Measurements from ENCODE around the gene TRRAP. TPM values are rescaled to one million over a fixed set of nuclear protein-coding genes. Genes with fewer than 3 reads are reported as not detected.

Gene TRRAP
- total and polyA plus RNA-seq, 5 donors from 2014 or later, result 2.9 to 66.5 (median 3.8) TPM

GRCh38 chr7:98935811-98936210 is 57.5 kb downstream of the TRRAP start:
- H3K27me3 Mint-ChIP-seq, result no peaks in the 10 kb centered on the region
- no peaks in the 10 kb centered on the region for H3K9me3 Mint-ChIP-seq
- H3K4me1 ChIP-seq (ENCODE audit: control insufficient read depth, insufficient read depth, low read length, poor library complexity, severe bottlenecking), result peaks cover 13% of the 10 kb centered on the region
- H3K27me3 ChIP-seq (ENCODE audit: control insufficient read depth, insufficient read depth, low read length), result no peaks in the 10 kb centered on the region
- H3K4me1 Mint-ChIP-seq, result peaks cover 16 to 26% (median 23%) of the 10 kb centered on the region in 4 donors
- peaks cover 86% of the 10 kb centered on the region for H3K36me3 ChIP-seq (ENCODE audit: control insufficient read depth, insufficient read depth, low read length)
- no peak overlapping the region for H3K4me3 Mint-ChIP-seq
- peak overlapping the region in 2 of 3 donors; percentile 4 to 66 for H3K27ac Mint-ChIP-seq
- H3K36me3 Mint-ChIP-seq, result peaks cover 50% of the 10 kb centered on the region
- H3K27ac ChIP-seq (ENCODE audit: insufficient read depth, low read length, poor library complexity, severe bottlenecking), result no peak overlapping the region
- ATAC-seq (ENCODE audit: low read depth in 2 of 2) (no peak), DNase-seq (no peak)
- no peaks in the 10 kb centered on the region for H3K9me3 ChIP-seq (ENCODE audit: control insufficient read depth in 2 of 2, low read length in 2 of 2)
- no peak overlapping the region for H3K4me3 ChIP-seq (ENCODE audit: low read depth, low read length)

- Histone ChIP-seq H3K27me3 (ENCODE audit: control insufficient read depth, insufficient read depth, low read length) (no peaks in the 10 kb centered on the region), H3K9me3 (ENCODE audit: control insufficient read depth in 2 of 2, low read length in 2 of 2) (no peaks in the 10 kb centered on the region), H3K27ac (ENCODE audit: insufficient read depth, low read length, poor library complexity, severe bottlenecking) (no peak overlapping the region), H3K4me3 (ENCODE audit: low read depth, low read length) (no peak overlapping the region), H3K4me1 (ENCODE audit: control insufficient read depth, insufficient read depth, low read length, poor library complexity, severe bottlenecking) (no peaks in the 10 kb centered on the region), H3K36me3 (ENCODE audit: control insufficient read depth, insufficient read depth, low read length) (peaks cover 96% of the 10 kb centered on the region)
- peaks cover 52% of the 10 kb centered on the region for H3K36me3 Mint-ChIP-seq
- no peaks in the 10 kb centered on the region for H3K9me3 Mint-ChIP-seq
- DNase-seq (no peak), ATAC-seq (ENCODE audit: low read depth in 2 of 2) (no peak)
- H3K27me3 Mint-ChIP-seq, result no peaks in the 10 kb centered on the region
- H3K27ac Mint-ChIP-seq, result no peak overlapping the region
- H3K4me1 Mint-ChIP-seq, result peaks cover 0 to 8% (median 6%) of the 10 kb centered on the region in 4 donors
- H3K4me3 Mint-ChIP-seq, result no peak overlapping the region
These were observed 65.0 kb downstream of the TRRAP start for GRCh38 chr7:98943336-98943735.

GRCh38 chr7:98944386-98944785 is 66.1 kb downstream of the TRRAP start:
- no peaks in the 10 kb centered on the region for H3K9me3 Mint-ChIP-seq
- no peak overlapping the region for H3K4me3 Mint-ChIP-seq
- no peak for DNase-seq
- Histone ChIP-seq H3K27me3 (ENCODE audit: control insufficient read depth, insufficient read depth, low read length) (no peaks in the 10 kb centered on the region), H3K36me3 (ENCODE audit: control insufficient read depth, insufficient read depth, low read length) (peaks cover 96% of the 10 kb centered on the region), H3K4me3 (ENCODE audit: low read depth, low read length) (no peak overlapping the region), H3K9me3 (ENCODE audit: control insufficient read depth in 2 of 2, low read length in 2 of 2) (no peaks in the 10 kb centered on the region), H3K4me1 (ENCODE audit: control insufficient read depth, insufficient read depth, low read length, poor library complexity, severe bottlenecking) (no peaks in the 10 kb centered on the region), H3K27ac (ENCODE audit: insufficient read depth, low read length, poor library complexity, severe bottlenecking) (no peak overlapping the region)
- peaks cover 0 to 8% (median 6%) of the 10 kb centered on the region in 4 donors for H3K4me1 Mint-ChIP-seq
- H3K27ac Mint-ChIP-seq, result no peak overlapping the region
- H3K36me3 Mint-ChIP-seq, result peaks cover 49% of the 10 kb centered on the region
- ATAC-seq (ENCODE audit: low read depth in 2 of 2), result no peak
- H3K27me3 Mint-ChIP-seq, result no peaks in the 10 kb centered on the region

GRCh38 chr7:98945852-98946251 is 67.5 kb downstream of the TRRAP start:
- ATAC-seq (ENCODE audit: low read depth in 2 of 2) (no peak), DNase-seq (no peak)
- Mint-ChIP-seq H3K4me1 (peaks cover 0 to 8% (median 6%) of the 10 kb centered on the region in 4 donors), H3K4me3 (no peak overlapping the region), H3K9me3 (no peaks in the 10 kb centered on the region), H3K27ac (peak overlapping the region in 1 of 3 donors; percentile 31), H3K36me3 (peaks cover 60% of the 10 kb centered on the region), H3K27me3 (no peaks in the 10 kb centered on the region)
- no peak overlapping the region for H3K4me3 ChIP-seq (ENCODE audit: low read depth, low read length)
- H3K27me3 ChIP-seq (ENCODE audit: control insufficient read depth, insufficient read depth, low read length), result no peaks in the 10 kb centered on the region
- H3K9me3 ChIP-seq (ENCODE audit: control insufficient read depth in 2 of 2, low read length in 2 of 2), result no peaks in the 10 kb centered on the region
- peaks cover 97% of the 10 kb centered on the region for H3K36me3 ChIP-seq (ENCODE audit: control insufficient read depth, insufficient read depth, low read length)
- H3K27ac ChIP-seq (ENCODE audit: insufficient read depth, low read length, poor library complexity, severe bottlenecking), result no peak overlapping the region
- no peaks in the 10 kb centered on the region for H3K4me1 ChIP-seq (ENCODE audit: control insufficient read depth, insufficient read depth, low read length, poor library complexity, severe bottlenecking)

- H3K9me3 ChIP-seq (ENCODE audit: control insufficient read depth in 2 of 2, low read length in 2 of 2), result no peaks in the 10 kb centered on the region
- H3K27me3 ChIP-seq (ENCODE audit: control insufficient read depth, insufficient read depth, low read length), result no peaks in the 10 kb centered on the region
- ATAC-seq (ENCODE audit: low read depth in 2 of 2) (no peak), DNase-seq (no peak)
- H3K4me3 ChIP-seq (ENCODE audit: low read depth, low read length), result no peak overlapping the region
- peaks cover 60% of the 10 kb centered on the region for H3K36me3 Mint-ChIP-seq
- H3K36me3 ChIP-seq (ENCODE audit: control insufficient read depth, insufficient read depth, low read length), result peaks cover 97% of the 10 kb centered on the region
- no peak overlapping the region for H3K4me3 Mint-ChIP-seq
- H3K27me3 Mint-ChIP-seq, result no peaks in the 10 kb centered on the region
- H3K9me3 Mint-ChIP-seq, result no peaks in the 10 kb centered on the region
- peaks cover 0 to 8% (median 6%) of the 10 kb centered on the region in 4 donors for H3K4me1 Mint-ChIP-seq
- H3K4me1 ChIP-seq (ENCODE audit: control insufficient read depth, insufficient read depth, low read length, poor library complexity, severe bottlenecking), result no peaks in the 10 kb centered on the region
- H3K27ac Mint-ChIP-seq, result peak overlapping the region in 1 of 3 donors; percentile 31
- H3K27ac ChIP-seq (ENCODE audit: insufficient read depth, low read length, poor library complexity, severe bottlenecking), result no peak overlapping the region
These were observed 68.1 kb downstream of the TRRAP start for GRCh38 chr7:98946389-98946788.

- Mint-ChIP-seq H3K4me3 (no peak overlapping the region), H3K36me3 (peaks cover 69% of the 10 kb centered on the region), H3K27ac (peak overlapping the region in 1 of 3 donors; percentile 49), H3K27me3 (no peaks in the 10 kb centered on the region), H3K9me3 (no peaks in the 10 kb centered on the region), H3K4me1 (peaks cover 0 to 6% (median 2%) of the 10 kb centered on the region in 4 donors)
- H3K27me3 ChIP-seq (ENCODE audit: control insufficient read depth, insufficient read depth, low read length), result no peaks in the 10 kb centered on the region
- H3K4me3 ChIP-seq (ENCODE audit: low read depth, low read length), result no peak overlapping the region
- H3K4me1 ChIP-seq (ENCODE audit: control insufficient read depth, insufficient read depth, low read length, poor library complexity, severe bottlenecking), result no peaks in the 10 kb centered on the region
- ATAC-seq (ENCODE audit: low read depth in 2 of 2), result no peak
- H3K27ac ChIP-seq (ENCODE audit: insufficient read depth, low read length, poor library complexity, severe bottlenecking), result no peak overlapping the region
- no peak for DNase-seq
- peaks cover 98% of the 10 kb centered on the region for H3K36me3 ChIP-seq (ENCODE audit: control insufficient read depth, insufficient read depth, low read length)
- no peaks in the 10 kb centered on the region for H3K9me3 ChIP-seq (ENCODE audit: control insufficient read depth in 2 of 2, low read length in 2 of 2)
These were observed 71.2 kb downstream of the TRRAP start for GRCh38 chr7:98949336-98950044.

GRCh38 chr7:98955992-98956391 is 77.7 kb downstream of the TRRAP start:
- Histone ChIP-seq H3K9me3 (ENCODE audit: control insufficient read depth in 2 of 2, low read length in 2 of 2) (no peaks in the 10 kb centered on the region), H3K27me3 (ENCODE audit: control insufficient read depth, insufficient read depth, low read length) (no peaks in the 10 kb centered on the region), H3K4me3 (ENCODE audit: low read depth, low read length) (no peak overlapping the region), H3K4me1 (ENCODE audit: control insufficient read depth, insufficient read depth, low read length, poor library complexity, severe bottlenecking) (no peaks in the 10 kb centered on the region), H3K27ac (ENCODE audit: insufficient read depth, low read length, poor library complexity, severe bottlenecking) (no peak overlapping the region), H3K36me3 (ENCODE audit: control insufficient read depth, insufficient read depth, low read length) (peaks cover 98% of the 10 kb centered on the region)
- DNase-seq, result no peak
- Mint-ChIP-seq H3K4me3 (no peak overlapping the region), H3K36me3 (peaks cover 70% of the 10 kb centered on the region), H3K27ac (no peak overlapping the region), H3K27me3 (no peaks in the 10 kb centered on the region), H3K4me1 (no peaks in the 10 kb centered on the region), H3K9me3 (no peaks in the 10 kb centered on the region)
- no peak for ATAC-seq (ENCODE audit: low read depth in 2 of 2)

- ATAC-seq (ENCODE audit: low read depth in 2 of 2) (no peak), DNase-seq (no peak)
- Histone ChIP-seq H3K9me3 (ENCODE audit: control insufficient read depth in 2 of 2, low read length in 2 of 2) (no peaks in the 10 kb centered on the region), H3K4me3 (ENCODE audit: low read depth, low read length) (no peak overlapping the region), H3K27ac (ENCODE audit: insufficient read depth, low read length, poor library complexity, severe bottlenecking) (no peak overlapping the region), H3K4me1 (ENCODE audit: control insufficient read depth, insufficient read depth, low read length, poor library complexity, severe bottlenecking) (no peaks in the 10 kb centered on the region), H3K27me3 (ENCODE audit: control insufficient read depth, insufficient read depth, low read length) (no peaks in the 10 kb centered on the region), H3K36me3 (ENCODE audit: control insufficient read depth, insufficient read depth, low read length) (peaks cover 98% of the 10 kb centered on the region)
- Mint-ChIP-seq H3K4me3 (no peak overlapping the region), H3K9me3 (no peaks in the 10 kb centered on the region), H3K27ac (no peak overlapping the region), H3K36me3 (peaks cover 70% of the 10 kb centered on the region), H3K4me1 (no peaks in the 10 kb centered on the region), H3K27me3 (no peaks in the 10 kb centered on the region)
These were observed 78.1 kb downstream of the TRRAP start for GRCh38 chr7:98956469-98956868.
